GM18526 (cell line): Measurements from ENCODE around the gene RUBCNL.

Experiments used
- POLR2A ChIP-seq: IDR thresholded peaks from 3 replicates; pipeline ENCODE4 v1.6.1; 2011; ENCODE audit not compliant: insufficient read length; ENCODE audit errors: extremely low read depth

RUBCNL gene

DNA sequence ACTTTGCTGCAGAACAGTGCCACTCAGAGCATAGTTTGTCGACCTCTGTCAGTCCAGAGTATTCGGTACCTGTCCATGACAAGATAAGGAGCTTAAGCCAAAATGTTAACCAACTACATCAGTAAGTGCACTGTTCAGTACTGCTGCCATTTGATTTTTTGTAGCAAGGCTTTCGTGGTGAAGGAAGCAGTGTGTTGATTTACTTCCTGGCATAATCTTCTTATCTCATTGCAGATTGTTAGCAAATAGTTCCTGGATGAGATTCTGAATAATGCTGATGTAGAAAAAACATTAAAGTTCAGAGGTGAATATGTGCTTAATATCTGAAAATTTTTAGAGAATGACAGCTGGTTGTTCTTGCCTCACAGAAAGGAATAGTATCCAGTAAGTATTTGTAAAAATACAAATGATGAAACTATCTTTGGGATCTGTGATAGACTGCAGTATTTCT is 89.7 kb downstream of the RUBCNL start:
- TF ChIP-seq POLR2A, result no peak

GRCh38 chr13:46296921-46297320 is 90.1 kb downstream of the RUBCNL start:
- TF ChIP-seq POLR2A, result no peak

- TF ChIP-seq POLR2A, result no peak
These were observed 90.8 kb downstream of the RUBCNL start for GRCh38 chr13:46296115-46296822.

DNA sequence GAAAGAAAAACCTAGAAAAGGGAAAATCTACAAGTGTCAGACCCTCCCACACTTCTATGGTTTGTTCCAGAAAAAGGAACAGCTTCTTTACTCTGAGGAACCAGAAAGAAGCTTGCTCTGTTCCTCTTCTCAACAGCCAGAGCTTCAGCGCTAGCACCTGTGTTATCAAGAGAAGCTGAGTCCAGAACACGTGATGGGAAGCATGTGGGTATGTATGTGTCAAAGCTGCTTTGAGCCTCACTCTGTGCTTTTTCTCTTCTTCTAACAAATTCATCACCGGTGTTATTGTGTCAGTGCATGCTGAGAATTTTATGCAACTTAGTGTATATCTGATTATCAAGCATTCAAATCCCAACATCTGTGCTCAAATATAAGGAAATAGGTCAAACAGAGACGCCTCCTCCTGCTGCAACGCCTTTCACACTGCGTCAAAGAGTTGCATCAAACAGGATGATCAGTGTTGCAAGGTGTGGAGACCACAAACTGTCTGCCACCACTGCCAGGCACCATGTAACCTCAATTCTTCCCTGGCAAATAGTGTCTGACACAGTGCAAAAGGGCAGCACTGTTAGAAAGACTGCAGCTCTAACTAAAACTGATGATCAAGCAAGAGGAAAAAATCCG is 91.4 kb downstream of the RUBCNL start:
- TF ChIP-seq POLR2A, result no peak

GRCh38 chr13:46293436-46293835 is 93.6 kb downstream of the RUBCNL start:
- TF ChIP-seq POLR2A, result no peak
